GM19324 (cell line): ENCODE data around the gene IFT27.

Experiments
- ATAC-seq: cut with Tn5 transposase; IDR thresholded peaks from one replicate; pipeline ENCODE4 v1.9.1; 2021; ENCODE audit warnings: mild to moderate bottlenecking, moderate library complexity; ENCODE audit not compliant: unreplicated experiment, low FRiP score

IFT27 gene, protein sequence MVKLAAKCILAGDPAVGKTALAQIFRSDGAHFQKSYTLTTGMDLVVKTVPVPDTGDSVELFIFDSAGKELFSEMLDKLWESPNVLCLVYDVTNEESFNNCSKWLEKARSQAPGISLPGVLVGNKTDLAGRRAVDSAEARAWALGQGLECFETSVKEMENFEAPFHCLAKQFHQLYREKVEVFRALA

GRCh38 chr22:36775964-36776669 lies at the start of gene IFT27:
Gene IFT27 (minus strand): TSS chr22:36776119. CDS start chr22:36775707, 412 bp downstream.
- peak; percentile 94 for ATAC-seq

DNA sequence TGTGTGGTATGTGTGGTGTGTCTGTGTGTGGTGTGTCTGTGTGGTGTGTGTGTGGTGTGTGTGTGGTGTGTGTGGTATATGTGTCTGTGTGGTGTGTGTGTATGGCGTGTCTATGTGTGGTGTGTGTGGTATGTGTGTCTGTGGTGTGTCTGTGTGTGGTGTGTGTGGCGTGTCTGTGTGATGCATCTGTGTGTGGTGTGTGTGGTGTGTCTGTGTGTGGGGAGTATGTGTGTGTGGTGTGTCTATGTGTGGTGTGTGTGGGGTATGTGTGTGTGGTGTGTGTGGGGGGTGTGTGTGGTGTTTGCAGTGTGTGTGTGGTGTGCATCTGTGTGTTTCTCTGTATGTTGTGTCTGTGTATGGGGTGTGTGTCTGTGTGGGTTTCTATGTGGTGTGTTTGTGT lies 48.7 kb upstream of the IFT27 start:
- ATAC-seq, result no peak

DNA sequence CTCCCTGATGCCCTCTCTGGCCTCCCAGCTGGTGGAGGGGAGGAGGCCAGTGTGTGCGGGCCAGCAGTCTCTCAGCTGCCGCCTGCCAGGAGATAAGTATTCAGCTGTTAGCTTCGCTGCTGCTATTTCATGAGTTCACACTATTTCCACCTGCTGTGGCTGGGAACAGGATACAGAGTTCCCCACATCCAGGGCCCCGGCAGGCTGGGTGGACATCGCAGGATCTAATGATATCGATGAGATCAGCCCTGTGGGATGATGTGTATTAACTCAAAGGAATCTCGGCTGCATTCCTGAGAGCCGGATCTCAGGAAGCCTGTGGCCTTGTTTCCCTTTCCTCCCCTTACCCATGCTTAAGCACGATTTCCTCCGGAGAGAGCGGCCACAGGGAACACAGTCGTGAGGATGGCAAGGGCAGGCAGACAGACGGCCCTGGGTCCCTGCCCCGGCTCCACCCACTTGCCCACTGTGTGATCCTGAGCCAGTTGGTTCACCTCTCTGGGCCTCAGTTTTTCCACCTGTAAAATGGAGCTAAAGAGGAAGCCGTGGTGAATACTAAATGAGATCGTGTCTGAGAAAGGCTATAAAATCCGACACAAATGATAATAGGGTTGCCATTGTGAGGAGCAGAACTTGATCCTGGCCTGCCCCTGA lies 47.4 kb upstream of the IFT27 start:
- no peak for ATAC-seq

- no peak for ATAC-seq
These were observed 46.7 kb upstream of the IFT27 start for GRCh38 chr22:36822581-36822980.

GRCh38 chr22:36819112-36819511 lies 43.2 kb upstream of the IFT27 start:
- ATAC-seq, result no peak

DNA sequence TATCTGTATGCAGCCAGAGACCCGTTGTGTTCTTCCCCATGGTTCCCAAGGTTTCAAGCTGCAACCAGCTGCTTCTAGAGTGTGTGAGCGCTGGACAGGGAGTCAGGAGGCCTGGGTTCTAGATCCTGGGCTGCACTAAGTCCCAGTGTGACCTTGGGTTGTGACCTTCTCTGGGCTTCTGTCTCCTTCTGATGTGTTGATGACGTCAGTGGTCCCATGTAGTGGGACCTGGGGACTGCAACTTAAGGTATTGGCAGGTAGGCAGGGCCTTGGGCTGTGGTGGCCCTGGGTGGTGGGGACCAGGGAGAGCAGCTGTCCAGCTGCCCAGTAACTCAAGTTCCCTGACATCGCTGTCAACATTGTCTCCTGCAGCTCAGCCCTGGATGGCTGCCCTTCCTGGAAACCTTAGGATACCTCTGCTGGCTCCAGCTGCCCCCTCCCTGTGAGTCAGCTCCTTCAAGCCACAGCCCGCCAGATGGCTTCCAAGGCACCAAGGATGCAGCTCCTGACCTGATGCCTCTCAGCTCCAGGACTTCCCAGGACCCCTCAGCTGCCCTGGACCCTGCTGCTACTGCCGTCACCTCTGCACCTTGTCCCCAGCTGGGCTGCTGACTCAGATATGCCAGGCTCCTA lies 42.2 kb upstream of the IFT27 start:
- ATAC-seq, result no peak

GRCh38 chr22:36817525-36817848 lies 41.6 kb upstream of the IFT27 start:
- no peak for ATAC-seq

- ATAC-seq, result no peak
These were observed 41.0 kb upstream of the IFT27 start, which contains the start of gene PVALB for GRCh38 chr22:36816636-36817524. Gene PVALB (minus strand): TSS chr22:36817035. CDS start chr22:36817005, 30 bp downstream.

- ATAC-seq, result no peak
These were observed 40.4 kb upstream of the IFT27 start for GRCh38 chr22:36816339-36816635.

DNA sequence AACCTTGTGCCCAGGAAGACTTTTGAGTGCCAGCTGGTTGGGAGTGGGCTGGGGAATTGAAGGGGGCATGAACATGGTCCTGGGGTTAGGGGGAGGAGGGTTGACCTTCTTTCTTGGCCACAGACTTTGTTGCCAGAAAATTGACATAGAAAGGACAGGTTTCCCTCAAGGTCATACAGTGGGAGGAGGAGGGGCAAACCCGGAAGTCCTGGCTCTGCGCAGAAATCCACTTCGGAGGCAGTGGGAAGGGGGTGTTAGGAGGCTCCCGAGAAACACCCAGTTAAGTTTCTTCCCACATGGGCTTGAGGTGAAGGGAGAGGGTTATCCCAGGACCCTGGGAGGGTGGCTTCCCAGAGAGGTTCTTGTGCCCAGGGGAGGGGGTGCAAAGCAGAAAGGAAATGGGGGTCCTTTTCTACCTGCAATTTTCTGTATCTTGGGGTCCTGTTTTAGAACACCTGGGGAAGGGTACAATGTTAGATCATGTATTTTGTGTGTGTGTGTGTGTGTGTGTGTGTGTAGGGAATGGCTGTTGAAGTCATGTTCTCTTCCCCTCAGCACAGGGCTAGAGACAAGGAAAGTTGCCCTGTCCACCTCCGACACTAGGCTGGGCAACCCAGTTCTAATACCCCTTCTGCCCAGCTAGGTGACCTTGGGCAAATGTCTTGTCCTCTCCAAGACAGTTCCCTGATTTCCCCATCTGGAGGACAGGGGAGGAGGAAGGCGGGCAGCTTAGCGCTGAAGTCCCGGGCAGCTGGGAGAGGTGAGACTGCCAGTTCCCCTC lies 39.8 kb upstream of the IFT27 start:
- ATAC-seq, result no peak

GRCh38 chr22:36814801-36815200 lies 38.9 kb upstream of the IFT27 start:
- ATAC-seq, result no peak

GRCh38 chr22:36811094-36811800 lies 35.3 kb upstream of the IFT27 start:
- no peak for ATAC-seq

GRCh38 chr22:36809351-36809750 lies 33.4 kb upstream of the IFT27 start:
- no peak for ATAC-seq

DNA sequence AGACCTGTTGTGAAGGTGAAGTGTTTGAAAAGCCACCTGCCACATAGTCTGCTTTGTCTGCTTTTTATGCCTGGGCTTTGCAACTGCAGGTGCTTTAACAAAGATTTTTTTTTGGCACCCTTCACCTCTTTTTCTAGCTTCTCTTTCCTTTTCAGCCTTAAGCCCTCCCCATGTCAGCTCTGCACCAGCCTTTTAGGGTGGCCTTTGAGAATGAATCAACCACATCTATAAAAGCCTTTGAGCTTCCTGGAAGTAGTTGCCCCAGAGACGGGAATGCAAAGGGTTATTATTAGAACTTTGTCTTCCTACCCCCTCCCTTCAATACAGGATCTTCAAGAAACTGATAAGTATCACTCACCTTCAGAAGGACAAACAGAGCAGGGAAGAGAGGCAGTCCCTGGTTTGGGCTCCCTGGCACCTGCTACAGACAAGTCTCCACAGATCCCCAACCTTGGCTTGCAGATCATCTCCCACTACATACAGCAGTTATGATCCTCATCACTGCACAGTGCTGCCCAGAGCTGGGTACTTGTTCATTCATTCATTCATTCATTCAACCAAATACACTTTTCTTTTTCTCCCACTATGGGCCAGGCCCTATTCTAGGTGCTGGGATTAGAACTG lies 32.9 kb upstream of the IFT27 start:
- no peak for ATAC-seq

DNA sequence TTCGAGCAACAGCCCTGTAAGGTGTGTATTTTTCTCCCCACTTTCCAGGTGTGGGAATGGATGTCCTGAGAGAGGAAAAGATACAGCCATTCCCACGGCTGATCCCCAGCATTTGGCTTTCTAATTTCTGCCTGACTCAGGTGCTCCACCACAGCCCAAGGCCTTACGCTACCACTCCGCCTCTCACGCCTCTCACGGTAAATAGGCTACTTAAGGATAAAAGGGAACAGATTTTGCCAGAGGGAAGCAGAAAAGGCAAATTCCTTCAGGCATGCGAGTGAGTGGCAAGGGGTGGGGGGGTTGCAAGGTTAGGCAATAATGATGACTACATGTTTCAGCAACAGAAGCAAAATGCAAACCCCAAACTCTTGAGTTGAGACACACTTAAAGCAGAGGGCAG lies 31.7 kb upstream of the IFT27 start:
- no peak for ATAC-seq

DNA sequence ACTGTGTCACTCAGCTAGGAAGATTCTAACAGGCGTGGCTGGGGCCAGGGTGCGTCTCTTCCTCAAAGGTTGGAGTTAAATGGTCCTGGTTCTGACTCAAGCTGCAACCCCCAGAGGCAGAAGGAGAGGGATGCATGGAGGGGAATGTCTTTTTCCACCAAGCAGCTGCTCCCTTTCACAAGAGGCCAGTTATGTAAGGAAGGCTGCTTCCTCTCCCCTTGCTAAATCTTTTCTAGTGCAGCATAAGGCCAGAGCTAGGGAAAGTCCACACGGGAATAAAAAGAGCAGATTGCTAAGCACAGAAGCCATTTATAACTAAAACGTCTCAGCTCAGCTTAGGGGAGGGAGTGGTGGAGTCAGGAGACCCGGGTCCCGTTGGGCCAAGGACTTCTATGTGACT lies 30.9 kb upstream of the IFT27 start:
- no peak for ATAC-seq

DNA sequence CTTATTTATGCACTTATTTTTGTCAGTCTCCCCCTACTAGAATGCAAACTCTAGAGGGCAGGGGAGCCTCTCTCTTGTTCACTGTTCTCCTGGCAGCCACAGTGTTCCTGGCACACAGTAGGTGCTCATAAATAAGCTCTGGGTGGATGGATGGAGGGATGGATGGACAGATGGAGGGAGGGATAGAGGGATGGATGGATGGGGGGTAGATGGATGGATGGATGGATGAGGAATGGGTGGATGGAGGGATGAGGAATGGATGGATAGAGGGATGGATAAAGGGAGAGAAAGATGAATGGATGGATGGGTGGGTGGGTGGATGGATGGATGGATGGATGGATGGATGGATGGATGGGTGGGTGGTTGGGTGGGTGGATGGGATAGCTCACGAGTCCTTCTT lies 27.4 kb upstream of the IFT27 start:
- no peak for ATAC-seq

DNA sequence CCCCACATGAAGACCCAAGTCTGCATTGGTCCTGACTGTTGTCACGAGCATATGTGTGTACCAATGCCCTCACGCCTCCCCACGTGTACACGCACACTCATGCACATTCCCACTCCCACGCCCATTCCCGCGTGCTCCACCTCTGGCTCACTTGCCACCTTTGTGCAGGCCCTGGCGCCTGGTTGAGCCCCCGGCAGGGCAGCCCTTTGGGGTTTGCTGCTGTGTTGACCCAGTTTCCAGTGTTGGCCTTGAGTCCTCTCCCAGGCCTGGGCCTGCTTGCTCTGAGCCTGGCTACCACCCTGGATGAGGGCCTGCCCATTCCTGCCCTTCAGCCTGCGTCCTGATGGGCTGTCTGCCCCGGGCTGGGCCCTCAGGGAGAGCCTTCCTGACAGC lies 22.8 kb upstream of the IFT27 start:
- ATAC-seq, result no peak
